Posterior vena cava (tissue), 2 donors: ENCODE measurements around the gene PIANP. TPM values are rescaled to one million over a fixed set of nuclear protein-coding genes. Genes with fewer than 3 reads are reported as not detected.

Experiments
- DNase-seq: peaks from one replicate; pipeline ENCODE4 v3.0.0-alpha.2; 2020; ENCODE audit warnings: low spot score
- intact Hi-C, 2 donors: fragments of 100-400 bp; cut with DNase I; formaldehyde crosslinking; loops; one replicate each; pipeline versions ENCODE4 v1.14.1 to v1.14.2; 2022 to 2023
- total RNA-seq, 2 donors: library from RNA; stranded (reverse); fragmentation: NEBNext Ultra II Directional; extraction: Animal tissue kit (Norgen Biotek cat#: 25700); gene quantifications; one replicate each; pipeline ENCODE4 v1.2.1, GENCODE V29; 2021
- donor health status: DM: yes; HTN: yes; CAD: no.
- donor health status: DM: yes; HTN: yes; CAD: no.

The PIANP gene
- total RNA-seq, 2 donors from 2014 or later = 0.69 TPM; not detected in 1

DNA sequence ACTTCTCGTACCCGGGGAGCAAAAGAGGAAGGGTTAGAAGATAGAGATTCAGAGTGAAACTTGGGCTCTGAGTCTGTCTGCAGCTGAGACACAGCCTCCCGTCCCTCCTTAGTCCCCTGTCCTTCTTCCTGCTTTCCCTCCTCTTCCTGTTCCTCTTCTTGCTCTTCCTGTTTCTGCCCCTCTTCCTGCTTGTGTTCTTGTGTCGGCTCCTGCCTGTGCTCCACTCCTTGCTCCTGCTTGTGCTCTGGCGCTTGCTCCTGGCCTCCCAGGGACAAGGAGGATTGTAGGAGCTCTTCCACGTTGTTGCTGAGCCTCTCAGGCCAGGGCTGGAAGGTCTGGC lies 56.4 kb downstream of the PIANP start:
- no peak for DNase-seq
- intact Hi-C loops = loop anchor here in 1 of 2 donors (10.0 kb wide), 1 partner anchor 79 kb away; the partner anchor contains the start of gene NOP2

Other genes with a start within 250 kb of the PIANP start
- gene TAPBPL, start 248.8 kb downstream of the PIANP start, total RNA-seq = 10 to 100 TPM; 15.3 to 20.6 TPM
- gene VAMP1, start 230.1 kb downstream of the PIANP start, total RNA-seq = 10 to 100 TPM in 1 of 2 donors, 1 to 10 TPM in 1; 6.2 to 11.1 TPM
- gene MRPL51, start 207.6 kb downstream of the PIANP start, total RNA-seq = 100 to 1,000 TPM in 1 of 2 donors, 10 to 100 TPM in 1; 90.1 to 102 TPM
- 10 to 100 TPM; 14.4 to 16.3 TPM for gene NCAPD2, start 206.7 kb downstream of the PIANP start, total RNA-seq
- gene GAPDH, start 166.3 kb downstream of the PIANP start, total RNA-seq = 1,000 to 10,000 TPM; 2,037 to 2,666 TPM
- gene IFFO1, start 144.8 kb downstream of the PIANP start, total RNA-seq = 10 to 100 TPM; 26.4 to 33.0 TPM
- 10 to 100 TPM; 18.6 to 27.1 TPM for gene NOP2, start 132.5 kb downstream of the PIANP start, total RNA-seq
- gene CHD4, start 93.4 kb downstream of the PIANP start, total RNA-seq = 100 to 1,000 TPM; 160 to 169 TPM
- gene LPAR5, start 64.9 kb downstream of the PIANP start, total RNA-seq = 1 to 10 TPM; 2.3 to 3.3 TPM
- gene ACRBP, start 53.4 kb downstream of the PIANP start, total RNA-seq = 1 to 10 TPM; 1.3 to 2.2 TPM
- gene ING4, start 37.7 kb downstream of the PIANP start, total RNA-seq = 10 to 100 TPM; 23.0 to 25.9 TPM
- gene ZNF384, start 11.4 kb downstream of the PIANP start, total RNA-seq = 10 to 100 TPM; 35.6 to 40.1 TPM
- gene COPS7A, start 23.2 kb upstream of the PIANP start, total RNA-seq = 10 to 100 TPM; 46.0 to 54.5 TPM
- 100 to 1,000 TPM; 106 to 145 TPM for gene MLF2, start 52.3 kb upstream of the PIANP start, total RNA-seq
- gene PTMS, start 65.5 kb upstream of the PIANP start, total RNA-seq = 100 to 1,000 TPM; 373 to 398 TPM
- 1 to 10 TPM in 1 of 2 donors, under 1 TPM in 1; 0.57 to 1.2 TPM for gene LAG3, start 71.7 kb upstream of the PIANP start, total RNA-seq
- 10 to 100 TPM; 12.9 to 36.0 TPM for gene CD4, start 88.7 kb upstream of the PIANP start, total RNA-seq
- gene GPR162, start 121.0 kb upstream of the PIANP start, total RNA-seq = 1 to 10 TPM; 3.9 to 5.1 TPM
- 10 to 100 TPM; 37.7 to 59.9 TPM for gene P3H3, start 127.6 kb upstream of the PIANP start, total RNA-seq
- gene GNB3, start 140.1 kb upstream of the PIANP start, total RNA-seq = 1 to 10 TPM; 3.6 to 4.0 TPM
- gene CDCA3, start 150.5 kb upstream of the PIANP start, total RNA-seq = under 1 TPM; 0.46 to 0.52 TPM
- gene USP5, start 151.3 kb upstream of the PIANP start, total RNA-seq = 10 to 100 TPM; 87.0 to 91.1 TPM
- 100 to 1,000 TPM; 303 to 366 TPM for gene TPI1, start 166.7 kb upstream of the PIANP start, total RNA-seq
- 1 to 10 TPM; 4.9 to 6.9 TPM for gene SPSB2, start 172.5 kb upstream of the PIANP start, total RNA-seq
- 1 to 10 TPM; 5.3 to 6.7 TPM for gene LRRC23, start 204.0 kb upstream of the PIANP start, total RNA-seq
- 10 to 100 TPM; 45.6 to 57.1 TPM for gene ENO2, start 213.8 kb upstream of the PIANP start, total RNA-seq
- 100 to 1,000 TPM in 1 of 2 donors, 10 to 100 TPM in 1; 97.0 to 106 TPM for gene ATN1, start 227.1 kb upstream of the PIANP start, total RNA-seq
- not detected for gene RNU7-1, start 243.0 kb upstream of the PIANP start, total RNA-seq
- 100 to 1,000 TPM; 189 to 206 TPM for gene C12orf57, start 243.2 kb upstream of the PIANP start, total RNA-seq